Activated effector memory CD4-positive, alpha-beta T cell treated with Interleukin-2 at 50 U/mL for 16 hours (primary cell): Measurements from ENCODE around the gene TCF23.
"Not testable (repeated sequence)": the region's sequence is repeated elsewhere in the genome, so short reads cannot be mapped to it uniquely, and the experiment has no call there.

Source experiments
- DNase-seq: peaks from one replicate; pipeline ENCODE4 v3.0.0-alpha.2; 2020

TCF23 gene

GRCh38 chr2:27191070-27191829 is 42.4 kb downstream of the TCF23 start:
- peak; percentile 10 for DNase-seq

- DNase-seq, result no peak
These were observed 45.9 kb downstream of the TCF23 start for GRCh38 chr2:27194538-27195354.

GRCh38 chr2:27195799-27196198 is 47.0 kb downstream of the TCF23 start:
- DNase-seq, result not testable (repeated sequence)

- DNase-seq, result not testable (repeated sequence)
These were observed 49.3 kb downstream of the TCF23 start for GRCh38 chr2:27198068-27198467.

GRCh38 chr2:27198627-27199026 is 49.8 kb downstream of the TCF23 start:
- no peak for DNase-seq

- DNase-seq, result no peak
These were observed 50.4 kb downstream of the TCF23 start for GRCh38 chr2:27199241-27199640.

- no peak for DNase-seq
These were observed 52.9 kb downstream of the TCF23 start for GRCh38 chr2:27201675-27202074.

- no peak for DNase-seq
These were observed 54.0 kb downstream of the TCF23 start for GRCh38 chr2:27202854-27203253.

GRCh38 chr2:27203741-27204140 is 54.9 kb downstream of the TCF23 start:
- DNase-seq, result no peak

- no peak for DNase-seq
These were observed 55.8 kb downstream of the TCF23 start for GRCh38 chr2:27204566-27204965.

- DNase-seq, result no peak
These were observed 56.4 kb downstream of the TCF23 start for GRCh38 chr2:27205206-27205605.

GRCh38 chr2:27206346-27206745 is 57.5 kb downstream of the TCF23 start:
- DNase-seq, result no peak
